ENCODE measurements around the gene ANKRD35. TPM values are rescaled to one million over a fixed set of nuclear protein-coding genes. Genes with fewer than 3 reads are reported as not detected.

Gene ANKRD35
- total and polyA plus RNA-seq, 9 of the 15 experiments (the other 6 are each of a cell fraction or from before 2014, with no cell fraction given): 0.07 to 0.14 (median 0.07) TPM; not detected in 5

DNA sequence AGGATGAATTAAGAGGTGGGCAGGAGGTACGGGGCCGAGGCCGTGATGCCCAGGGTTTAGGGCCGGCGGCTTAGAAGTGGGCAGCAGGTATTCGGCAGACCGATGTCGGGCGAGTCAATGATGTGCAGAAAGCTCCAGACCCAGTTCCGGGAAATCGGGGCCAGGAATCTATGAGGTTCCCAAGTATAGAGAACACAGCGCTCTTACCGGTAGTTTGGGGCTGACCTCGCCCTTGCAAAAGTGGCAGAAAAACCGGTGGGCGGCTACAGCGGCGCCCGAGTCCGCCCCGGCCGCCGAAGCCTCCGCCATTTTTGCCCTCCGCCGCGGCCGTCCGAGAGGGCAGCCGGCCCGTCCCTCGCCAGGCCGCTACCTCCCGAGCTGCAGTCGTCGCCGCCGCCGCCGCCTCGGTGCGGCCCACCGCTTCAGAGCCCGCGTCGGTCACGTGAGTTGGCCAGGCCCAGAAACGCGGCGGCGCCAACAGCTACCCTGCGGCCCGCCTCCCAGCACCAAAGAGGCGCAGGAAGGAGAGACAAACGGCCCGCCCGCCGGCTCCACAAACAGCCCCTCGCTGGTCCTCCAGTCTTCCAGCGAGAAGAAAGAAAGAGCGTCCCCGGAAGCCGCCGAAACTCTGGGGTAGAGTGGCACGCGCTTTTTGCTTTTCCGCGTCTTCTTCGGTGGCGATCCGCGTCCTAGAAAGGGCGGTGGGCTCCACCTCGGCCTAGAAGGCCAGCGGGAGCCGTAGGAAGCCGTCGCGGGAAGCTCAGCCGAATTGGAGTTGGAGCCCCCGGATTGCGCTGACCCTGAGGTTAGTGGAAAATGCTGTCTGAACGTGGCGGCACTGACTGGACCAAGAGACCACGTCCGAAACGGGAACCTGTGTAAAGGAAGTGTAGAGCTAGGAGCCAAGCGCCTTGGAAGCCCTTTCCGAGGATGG lies 61.8 kb downstream of the ANKRD35 start, which contains the start of the genes POLR3C and RNF115 (continued):
- TF ChIP-seq PCBP1 (IDR thresholded peaks at IDR 0.05; ENCODE audit: low read depth, low read length, poor library complexity, severe bottlenecking) (no peak), ZNF707 (CRISPR knock-in tag; conservative IDR thresholded peaks at IDR 0.05) (no peak), MCM5 (IDR thresholded peaks at IDR 0.05; ENCODE audit: low read depth) (no peak), TAF1 (IDR thresholded peaks at IDR 0.05; ENCODE audit: control insufficient read depth, extremely low read depth, insufficient read depth, low read length, severe bottlenecking) (peak; percentile 89), ZNF143 (CRISPR knock-in tag; IDR thresholded peaks at IDR 0.05) (no peak), SRSF7 (optimal IDR thresholded peaks at IDR 0.05; ENCODE audit: low read depth, low read length) (no peak), PTRF (tag; IDR thresholded peaks at IDR 0.05) (no peak), TAF9B (IDR thresholded peaks at IDR 0.05; ENCODE audit: partially characterized antibody) (peak; percentile 90)
- TF ChIP-seq, protein P1, sequence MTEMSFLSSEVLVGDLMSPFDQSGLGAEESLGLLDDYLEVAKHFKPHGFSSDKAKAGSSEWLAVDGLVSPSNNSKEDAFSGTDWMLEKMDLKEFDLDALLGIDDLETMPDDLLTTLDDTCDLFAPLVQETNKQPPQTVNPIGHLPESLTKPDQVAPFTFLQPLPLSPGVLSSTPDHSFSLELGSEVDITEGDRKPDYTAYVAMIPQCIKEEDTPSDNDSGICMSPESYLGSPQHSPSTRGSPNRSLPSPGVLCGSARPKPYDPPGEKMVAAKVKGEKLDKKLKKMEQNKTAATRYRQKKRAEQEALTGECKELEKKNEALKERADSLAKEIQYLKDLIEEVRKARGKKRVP (CRISPR knock-in tag; IDR thresholded peaks at IDR 0.05): no peak
- TF ChIP-seq, protein P2, sequence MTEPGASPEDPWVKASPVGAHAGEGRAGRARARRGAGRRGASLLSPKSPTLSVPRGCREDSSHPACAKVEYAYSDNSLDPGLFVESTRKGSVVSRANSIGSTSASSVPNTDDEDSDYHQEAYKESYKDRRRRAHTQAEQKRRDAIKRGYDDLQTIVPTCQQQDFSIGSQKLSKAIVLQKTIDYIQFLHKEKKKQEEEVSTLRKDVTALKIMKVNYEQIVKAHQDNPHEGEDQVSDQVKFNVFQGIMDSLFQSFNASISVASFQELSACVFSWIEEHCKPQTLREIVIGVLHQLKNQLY (CRISPR knock-in tag; conservative IDR thresholded peaks at IDR 0.05): no peak
- TF ChIP-seq, protein P3, sequence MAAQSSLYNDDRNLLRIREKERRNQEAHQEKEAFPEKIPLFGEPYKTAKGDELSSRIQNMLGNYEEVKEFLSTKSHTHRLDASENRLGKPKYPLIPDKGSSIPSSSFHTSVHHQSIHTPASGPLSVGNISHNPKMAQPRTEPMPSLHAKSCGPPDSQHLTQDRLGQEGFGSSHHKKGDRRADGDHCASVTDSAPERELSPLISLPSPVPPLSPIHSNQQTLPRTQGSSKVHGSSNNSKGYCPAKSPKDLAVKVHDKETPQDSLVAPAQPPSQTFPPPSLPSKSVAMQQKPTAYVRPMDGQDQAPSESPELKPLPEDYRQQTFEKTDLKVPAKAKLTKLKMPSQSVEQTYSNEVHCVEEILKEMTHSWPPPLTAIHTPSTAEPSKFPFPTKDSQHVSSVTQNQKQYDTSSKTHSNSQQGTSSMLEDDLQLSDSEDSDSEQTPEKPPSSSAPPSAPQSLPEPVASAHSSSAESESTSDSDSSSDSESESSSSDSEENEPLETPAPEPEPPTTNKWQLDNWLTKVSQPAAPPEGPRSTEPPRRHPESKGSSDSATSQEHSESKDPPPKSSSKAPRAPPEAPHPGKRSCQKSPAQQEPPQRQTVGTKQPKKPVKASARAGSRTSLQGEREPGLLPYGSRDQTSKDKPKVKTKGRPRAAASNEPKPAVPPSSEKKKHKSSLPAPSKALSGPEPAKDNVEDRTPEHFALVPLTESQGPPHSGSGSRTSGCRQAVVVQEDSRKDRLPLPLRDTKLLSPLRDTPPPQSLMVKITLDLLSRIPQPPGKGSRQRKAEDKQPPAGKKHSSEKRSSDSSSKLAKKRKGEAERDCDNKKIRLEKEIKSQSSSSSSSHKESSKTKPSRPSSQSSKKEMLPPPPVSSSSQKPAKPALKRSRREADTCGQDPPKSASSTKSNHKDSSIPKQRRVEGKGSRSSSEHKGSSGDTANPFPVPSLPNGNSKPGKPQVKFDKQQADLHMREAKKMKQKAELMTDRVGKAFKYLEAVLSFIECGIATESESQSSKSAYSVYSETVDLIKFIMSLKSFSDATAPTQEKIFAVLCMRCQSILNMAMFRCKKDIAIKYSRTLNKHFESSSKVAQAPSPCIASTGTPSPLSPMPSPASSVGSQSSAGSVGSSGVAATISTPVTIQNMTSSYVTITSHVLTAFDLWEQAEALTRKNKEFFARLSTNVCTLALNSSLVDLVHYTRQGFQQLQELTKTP (IDR thresholded peaks at IDR 0.05; ENCODE audit: low read depth in 1 of 2, partially characterized antibody in 2 of 2): peak in 1 of 2 experiments; percentile 51
- TF ChIP-seq, protein P4, sequence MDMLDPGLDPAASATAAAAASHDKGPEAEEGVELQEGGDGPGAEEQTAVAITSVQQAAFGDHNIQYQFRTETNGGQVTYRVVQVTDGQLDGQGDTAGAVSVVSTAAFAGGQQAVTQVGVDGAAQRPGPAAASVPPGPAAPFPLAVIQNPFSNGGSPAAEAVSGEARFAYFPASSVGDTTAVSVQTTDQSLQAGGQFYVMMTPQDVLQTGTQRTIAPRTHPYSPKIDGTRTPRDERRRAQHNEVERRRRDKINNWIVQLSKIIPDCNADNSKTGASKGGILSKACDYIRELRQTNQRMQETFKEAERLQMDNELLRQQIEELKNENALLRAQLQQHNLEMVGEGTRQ (CRISPR knock-in tag; IDR thresholded peaks at IDR 0.05): peak; percentile 86
- TF ChIP-seq, protein P5, sequence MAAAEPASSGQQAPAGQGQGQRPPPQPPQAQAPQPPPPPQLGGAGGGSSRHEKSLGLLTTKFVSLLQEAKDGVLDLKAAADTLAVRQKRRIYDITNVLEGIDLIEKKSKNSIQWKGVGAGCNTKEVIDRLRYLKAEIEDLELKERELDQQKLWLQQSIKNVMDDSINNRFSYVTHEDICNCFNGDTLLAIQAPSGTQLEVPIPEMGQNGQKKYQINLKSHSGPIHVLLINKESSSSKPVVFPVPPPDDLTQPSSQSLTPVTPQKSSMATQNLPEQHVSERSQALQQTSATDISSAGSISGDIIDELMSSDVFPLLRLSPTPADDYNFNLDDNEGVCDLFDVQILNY (CRISPR knock-in tag; IDR thresholded peaks at IDR 0.05): peak; percentile 87; the same call in 1 of the 2 replicates
- TF ChIP-seq, protein P6, sequence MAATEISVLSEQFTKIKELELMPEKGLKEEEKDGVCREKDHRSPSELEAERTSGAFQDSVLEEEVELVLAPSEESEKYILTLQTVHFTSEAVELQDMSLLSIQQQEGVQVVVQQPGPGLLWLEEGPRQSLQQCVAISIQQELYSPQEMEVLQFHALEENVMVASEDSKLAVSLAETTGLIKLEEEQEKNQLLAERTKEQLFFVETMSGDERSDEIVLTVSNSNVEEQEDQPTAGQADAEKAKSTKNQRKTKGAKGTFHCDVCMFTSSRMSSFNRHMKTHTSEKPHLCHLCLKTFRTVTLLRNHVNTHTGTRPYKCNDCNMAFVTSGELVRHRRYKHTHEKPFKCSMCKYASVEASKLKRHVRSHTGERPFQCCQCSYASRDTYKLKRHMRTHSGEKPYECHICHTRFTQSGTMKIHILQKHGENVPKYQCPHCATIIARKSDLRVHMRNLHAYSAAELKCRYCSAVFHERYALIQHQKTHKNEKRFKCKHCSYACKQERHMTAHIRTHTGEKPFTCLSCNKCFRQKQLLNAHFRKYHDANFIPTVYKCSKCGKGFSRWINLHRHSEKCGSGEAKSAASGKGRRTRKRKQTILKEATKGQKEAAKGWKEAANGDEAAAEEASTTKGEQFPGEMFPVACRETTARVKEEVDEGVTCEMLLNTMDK (IDR thresholded peaks at IDR 0.05; ENCODE audit: borderline replicate concordance, insufficient read depth, low read depth, low read length, poor library complexity, severe bottlenecking): no peak
